Activated CD8-positive, alpha-beta memory T cell treated with anti-CD3 and anti-CD28 coated beads, Interleukin-2, amount 10 ng/mL, durations not matched to agents 7 days and 5 days (primary cell): Measurements from ENCODE around the gene CASP12. TPM values are rescaled to one million over a fixed set of nuclear protein-coding genes. Genes with fewer than 3 reads are reported as not detected.

Source experiments
- ATAC-seq: fragments of 150-1000 bp; cut with Tn5 transposase; one replicate; pipeline ENCODE4 v1.10.0; 2021; ENCODE audit warnings: moderate library complexity
- CTCF ChIA-PET: fragments of 350-600 bp; sonication (Branson Sonifier 250); formaldehyde crosslinking; loops from one replicate; lab custom pipeline; 2021; ENCODE audit warnings: antibody characterized with exemption; lab: Charles Lee
- DNase-seq: peaks from one replicate; pipeline ENCODE4 v3.0.0-alpha.2; 2020
- H3K27ac Mint-ChIP-seq: one replicate; pipeline ENCODE4 v1.8.0; 2021; ENCODE audit warnings: mild to moderate bottlenecking, mixed read lengths
- H3K27me3 Mint-ChIP-seq: one replicate; pipeline ENCODE4 v1.8.0; 2021; ENCODE audit warnings: mixed read lengths
- H3K36me3 Mint-ChIP-seq: one replicate; pipeline ENCODE4 v1.8.0; 2021; ENCODE audit warnings: mild to moderate bottlenecking, mixed read lengths
- H3K4me1 Mint-ChIP-seq: one replicate; pipeline ENCODE4 v1.8.0; 2021; ENCODE audit warnings: mixed read lengths
- H3K4me3 Mint-ChIP-seq: one replicate; pipeline ENCODE4 v1.8.0; 2021; ENCODE audit warnings: mild to moderate bottlenecking, moderate library complexity, mixed read lengths
- H3K9me3 Mint-ChIP-seq: one replicate; pipeline ENCODE4 v1.8.0; 2022; ENCODE audit warnings: low read depth, mixed read lengths
- total RNA-seq, 2 experiments: library from RNA; stranded (reverse); gene quantifications; one replicate each; pipeline ENCODE4 v1.2.3, GENCODE V29; 2021

The CASP12 gene
- total RNA-seq, 2 experiments from 2014 or later: 0.23 TPM; not detected in 1

DNA sequence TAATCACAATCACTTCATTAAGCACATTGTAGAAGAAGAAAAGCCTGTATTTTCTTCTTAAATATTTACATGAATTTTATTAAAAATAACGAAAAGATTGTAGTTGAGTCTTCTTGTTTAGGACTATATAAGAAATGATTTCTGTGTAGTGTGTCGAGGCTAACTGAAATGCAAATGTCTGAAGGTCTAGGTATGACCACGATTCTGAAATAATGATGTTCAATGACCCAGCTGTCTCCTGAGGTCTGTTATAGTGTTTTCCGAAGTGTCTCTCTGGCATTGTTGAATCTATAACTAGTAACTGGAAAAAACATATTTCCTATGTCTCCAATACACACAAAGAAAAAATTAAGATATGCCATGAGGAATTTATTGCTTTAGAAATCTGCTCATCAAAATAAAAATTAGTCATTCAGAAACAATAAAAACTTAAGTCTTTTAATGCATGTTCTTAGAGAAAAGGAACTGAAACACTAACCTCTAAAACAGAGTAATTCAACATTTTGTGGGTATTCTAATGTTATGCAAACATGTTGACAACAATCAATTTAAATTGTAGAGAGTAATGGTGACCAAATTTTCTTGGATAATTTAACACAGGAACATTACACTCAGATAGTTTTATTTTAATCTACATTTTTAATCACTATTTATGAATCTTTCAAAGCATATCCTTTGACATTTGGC is 55.0 kb downstream of the CASP12 start:
- ATAC-seq: no peak
- CTCF ChIA-PET: no interaction called here
- H3K27me3 Mint-ChIP-seq: no peaks in the 10 kb centered on the region
- no peak overlapping the region for H3K4me3 Mint-ChIP-seq
- H3K4me1 Mint-ChIP-seq: no peaks in the 10 kb centered on the region
- peaks cover 8% of the 10 kb centered on the region for H3K9me3 Mint-ChIP-seq
- peaks cover 8% of the 10 kb centered on the region for H3K36me3 Mint-ChIP-seq
- no peak overlapping the region for H3K27ac Mint-ChIP-seq
- no peak for DNase-seq

DNA sequence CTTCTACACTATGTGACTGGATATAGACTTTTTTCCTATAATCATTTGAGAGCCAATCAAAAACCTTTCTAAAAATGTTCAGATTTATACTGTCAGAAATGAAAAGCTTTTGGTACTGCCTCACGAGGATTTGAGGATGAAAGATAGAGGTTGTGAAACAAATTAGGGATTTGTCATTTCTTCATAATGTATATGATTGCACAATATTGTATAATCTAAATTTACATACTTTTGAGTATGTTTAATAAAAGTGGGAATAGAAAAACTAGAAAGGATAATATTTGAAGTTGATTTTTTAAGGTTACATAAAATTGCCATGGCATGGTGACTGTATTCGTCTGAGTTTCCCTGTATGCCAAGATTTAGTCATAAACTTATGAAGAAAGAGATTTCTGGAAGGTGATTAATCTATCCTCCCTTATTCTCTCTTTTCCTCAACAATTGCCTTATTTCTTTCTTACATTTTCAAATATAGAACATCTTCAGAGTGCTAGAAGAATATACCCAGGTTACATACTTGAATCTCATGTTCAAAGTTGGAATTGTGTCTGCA is 56.2 kb downstream of the CASP12 start:
- H3K27ac Mint-ChIP-seq: no peak overlapping the region
- CTCF ChIA-PET: no interaction called here
- H3K9me3 Mint-ChIP-seq: peaks cover 6% of the 10 kb centered on the region
- ATAC-seq (no peak), DNase-seq (no peak)
- H3K4me3 Mint-ChIP-seq: no peak overlapping the region
- no peaks in the 10 kb centered on the region for H3K4me1 Mint-ChIP-seq
- H3K27me3 Mint-ChIP-seq: no peaks in the 10 kb centered on the region
- peaks cover 8% of the 10 kb centered on the region for H3K36me3 Mint-ChIP-seq

GRCh38 chr11:104841185-104841584 is 57.1 kb downstream of the CASP12 start:
- no peak for DNase-seq
- Mint-ChIP-seq H3K27ac (no peak overlapping the region), H3K36me3 (peaks cover 7% of the 10 kb centered on the region), H3K4me1 (no peaks in the 10 kb centered on the region), H3K4me3 (no peak overlapping the region), H3K9me3 (peaks cover 6% of the 10 kb centered on the region), H3K27me3 (no peaks in the 10 kb centered on the region)
- ATAC-seq: no peak
- CTCF ChIA-PET: interaction anchor here (1.7 kb wide), 1 partner anchor 23 kb away, joined by 3 read pairs; no protein-coding TSS in a partner anchor

- DNase-seq: no peak
- CTCF ChIA-PET: no interaction called here
- no peak overlapping the region for H3K4me3 Mint-ChIP-seq
Measured at GRCh38 chr11:104837969-104838639, 60.2 kb downstream of the CASP12 start.

GRCh38 chr11:104836691-104837090 is 61.6 kb downstream of the CASP12 start:
- ATAC-seq (no peak), DNase-seq (no peak)
- Mint-ChIP-seq H3K4me1 (no peaks in the 10 kb centered on the region), H3K27ac (no peak overlapping the region), H3K4me3 (no peak overlapping the region), H3K36me3 (peaks cover 7% of the 10 kb centered on the region), H3K27me3 (no peaks in the 10 kb centered on the region), H3K9me3 (peaks cover 6% of the 10 kb centered on the region)
- CTCF ChIA-PET: interaction anchor here (0.7 kb wide), 1 partner anchor 64 kb away, joined by 3 read pairs; no protein-coding TSS in a partner anchor

More at GRCh38 chr11:104837969-104838639, 60.2 kb downstream of the CASP12 start:
- no peak overlapping the region for H3K27ac Mint-ChIP-seq
- H3K4me1 Mint-ChIP-seq: no peaks in the 10 kb centered on the region
- peaks cover 6% of the 10 kb centered on the region for H3K9me3 Mint-ChIP-seq
- ATAC-seq: no peak
- H3K36me3 Mint-ChIP-seq: peaks cover 7% of the 10 kb centered on the region
- H3K27me3 Mint-ChIP-seq: no peaks in the 10 kb centered on the region

Other genes starting within 250 kb of the CASP12 start
- gene CASP4, start 70.1 kb upstream of the CASP12 start, total RNA-seq: 100 to 1,000 TPM in 1 of 2 experiments, 10 to 100 TPM in 1; 96.4 to 119 TPM
- not detected for gene CASP5, start 124.7 kb upstream of the CASP12 start, total RNA-seq
- 100 to 1,000 TPM in 1 of 2 experiments, 10 to 100 TPM in 1; 94.1 to 109 TPM for gene CASP1, start 136.7 kb upstream of the CASP12 start, total RNA-seq
- gene CARD16, start 146.9 kb upstream of the CASP12 start, total RNA-seq: 10 to 100 TPM; 70.3 to 92.0 TPM
- gene CARD18, start 241.3 kb upstream of the CASP12 start, total RNA-seq: not detected